Measurements from ENCODE around the gene TBC1D8. TPM values are rescaled to one million over a fixed set of nuclear protein-coding genes. Genes with fewer than 3 reads are reported as not detected.

TBC1D8 gene
- total and polyA plus RNA-seq, 2 of the 8 experiments (the other 6 are each of a cell fraction or from before 2014, with no cell fraction given), result 20.8 to 21.8 TPM

GRCh38 chr2:101197215-101197745 lies 46.1 kb upstream of the TBC1D8 start (continued):
- no peak for TF ChIP-seq E2F6 (IDR thresholded peaks at IDR 0.05)
- no peak for TF ChIP-seq CBX5 (IDR thresholded peaks at IDR 0.05; ENCODE audit: low read depth, low read length)
- TF ChIP-seq NRF1 (IDR thresholded peaks at IDR 0.05; ENCODE audit: low read depth, low read length), result no peak
- TF ChIP-seq CTCF (IDR thresholded peaks at IDR 0.05; ENCODE audit: control extremely low read depth in 1 of 3, insufficient read depth in 1 of 3, low read depth in 1 of 3, low read length in 3 of 3), result no peak
- TF ChIP-seq SP2 (IDR thresholded peaks at IDR 0.05; ENCODE audit: low read length), result no peak
- no peak for TF ChIP-seq CREB1 (IDR thresholded peaks at IDR 0.05)
